GM19372 (cell line): ENCODE data around the gene MALL.
"Not testable (repeated sequence)": the region's sequence is repeated elsewhere in the genome, so short reads cannot be mapped to it uniquely, and the experiment has no call there.

Experiments used
- ATAC-seq: cut with Tn5 transposase; IDR thresholded peaks from one replicate; pipeline ENCODE4 v1.9.1; 2021; ENCODE audit warnings: mild to moderate bottlenecking, low read depth, moderate library complexity; ENCODE audit not compliant: unreplicated experiment

MALL gene

GRCh38 chr2:110054521-110055407 is 60.9 kb downstream of the MALL start:
- ATAC-seq = not testable (repeated sequence)

GRCh38 chr2:110053688-110054087 is 61.9 kb downstream of the MALL start:
- not testable (repeated sequence) for ATAC-seq

- not testable (repeated sequence) for ATAC-seq
Measured at GRCh38 chr2:110052166-110052565, 63.5 kb downstream of the MALL start.

GRCh38 chr2:110050222-110050621 is 65.4 kb downstream of the MALL start:
- ATAC-seq = not testable (repeated sequence)

- not testable (repeated sequence) for ATAC-seq
Measured at GRCh38 chr2:110049769-110050168, 65.9 kb downstream of the MALL start.

GRCh38 chr2:110048255-110049197 is 67.1 kb downstream of the MALL start:
- not testable (repeated sequence) for ATAC-seq

GRCh38 chr2:110047225-110047624 is 68.4 kb downstream of the MALL start:
- not testable (repeated sequence) for ATAC-seq

- not testable (repeated sequence) for ATAC-seq
Measured at GRCh38 chr2:110041941-110042660, 73.5 kb downstream of the MALL start.

GRCh38 chr2:110037336-110037735 is 78.3 kb downstream of the MALL start:
- ATAC-seq = not testable (repeated sequence)

- ATAC-seq = not testable (repeated sequence)
Measured at GRCh38 chr2:110035384-110035783, 80.2 kb downstream of the MALL start.

GRCh38 chr2:110034935-110035334 is 80.7 kb downstream of the MALL start:
- not testable (repeated sequence) for ATAC-seq
